CD4-positive, alpha-beta T cell treated with Interleukin-15 for 4 hours (primary cell): ENCODE results near the gene COX4I1.
A peak's percentile ranks its signal among the peaks of the same experiment; 100 is the strongest.

Experiments
- DNase-seq: peaks from one replicate; pipeline ENCODE4 v3.0.0-alpha.2; 2020; ENCODE audit warnings: low spot score

COX4I1 gene

GRCh38 chr16:85799497-85800320 lies at the start of gene COX4I1, which contains the start of gene EMC8:
COX4I1 (plus strand) TSS chr16:85799695; CDS start chr16:85801206, 1,511 bp downstream.
EMC8 (minus strand) TSS chr16:85799544; CDS start chr16:85799295, 249 bp downstream.
- peak; percentile 91 for DNase-seq

GRCh38 chr16:85749771-85750145 lies 49.7 kb upstream of the COX4I1 start:
- DNase-seq = no peak

- DNase-seq = no peak
Observed at GRCh38 chr16:85750146-85750826, 49.2 kb upstream of the COX4I1 start.

- DNase-seq = no peak
Observed at GRCh38 chr16:85750827-85751697, 48.4 kb upstream of the COX4I1 start, which contains the start of gene C16orf74. C16orf74 (minus strand) TSS chr16:85751096; CDS start chr16:85735217, 15,879 bp downstream.

GRCh38 chr16:85751698-85752501 lies 47.6 kb upstream of the COX4I1 start:
- no peak for DNase-seq

GRCh38 chr16:85752511-85753420 lies 46.7 kb upstream of the COX4I1 start:
- no peak for DNase-seq

- no peak for DNase-seq
Observed at GRCh38 chr16:85753559-85753958, 45.9 kb upstream of the COX4I1 start.

GRCh38 chr16:85753976-85754375 lies 45.5 kb upstream of the COX4I1 start:
- DNase-seq = no peak

GRCh38 chr16:85754413-85754812 lies 45.1 kb upstream of the COX4I1 start:
- DNase-seq = no peak

- DNase-seq = no peak
Observed at GRCh38 chr16:85755929-85756768, 43.3 kb upstream of the COX4I1 start.

- DNase-seq = no peak
Observed at GRCh38 chr16:85757341-85757822, 42.1 kb upstream of the COX4I1 start.

- no peak for DNase-seq
Observed at GRCh38 chr16:85759136-85759535, 40.4 kb upstream of the COX4I1 start.

GRCh38 chr16:85759631-85760419 lies 39.7 kb upstream of the COX4I1 start:
- DNase-seq = no peak

- no peak for DNase-seq
Observed at GRCh38 chr16:85761861-85762260, 37.6 kb upstream of the COX4I1 start.

GRCh38 chr16:85762970-85763369 lies 36.5 kb upstream of the COX4I1 start:
- DNase-seq = no peak

GRCh38 chr16:85763616-85764015 lies 35.9 kb upstream of the COX4I1 start:
- no peak for DNase-seq

GRCh38 chr16:85765211-85765610 lies 34.3 kb upstream of the COX4I1 start:
- no peak for DNase-seq

GRCh38 chr16:85765767-85766166 lies 33.7 kb upstream of the COX4I1 start:
- DNase-seq = no peak
